Measurements from ENCODE around the gene KIR2DL4. TPM values are rescaled to one million over a fixed set of nuclear protein-coding genes. Genes with fewer than 3 reads are reported as not detected.
"Not testable (repeated sequence)": the region's sequence is repeated elsewhere in the genome, so short reads cannot be mapped to it uniquely, and the experiment has no call there.

The KIR2DL4 gene
- polyA plus RNA-seq (ENCODE audit: low read depth in 6 of 6), result not detected

- H3K27ac Mint-ChIP-seq, result peak within 1 kb of the TSS in 1 of 6 donors; percentile 53
- ATAC-seq (ENCODE audit: low read depth in 2 of 2), result no peak
- H3K9me3 Mint-ChIP-seq, result peaks cover 0 to 10% (median 3%) of the 10 kb centered on the region in 7 donors
- no peak within 1 kb of the TSS for H3K4me3 Mint-ChIP-seq
- no peaks in the 10 kb centered on the region for H3K4me1 Mint-ChIP-seq
- DNase-seq, result no peak
- H3K27me3 Mint-ChIP-seq, result peaks cover 40 to 47% (median 41%) of the 10 kb centered on the region in 3 donors
- no peaks in the 10 kb centered on the region for H3K36me3 Mint-ChIP-seq
Measured at GRCh38 chr19:54803410-54803809, at the start of gene KIR2DL4. KIR2DL4 (plus strand) TSS chr19:54803610; CDS start chr19:54803652, 42 bp downstream.

DNA sequence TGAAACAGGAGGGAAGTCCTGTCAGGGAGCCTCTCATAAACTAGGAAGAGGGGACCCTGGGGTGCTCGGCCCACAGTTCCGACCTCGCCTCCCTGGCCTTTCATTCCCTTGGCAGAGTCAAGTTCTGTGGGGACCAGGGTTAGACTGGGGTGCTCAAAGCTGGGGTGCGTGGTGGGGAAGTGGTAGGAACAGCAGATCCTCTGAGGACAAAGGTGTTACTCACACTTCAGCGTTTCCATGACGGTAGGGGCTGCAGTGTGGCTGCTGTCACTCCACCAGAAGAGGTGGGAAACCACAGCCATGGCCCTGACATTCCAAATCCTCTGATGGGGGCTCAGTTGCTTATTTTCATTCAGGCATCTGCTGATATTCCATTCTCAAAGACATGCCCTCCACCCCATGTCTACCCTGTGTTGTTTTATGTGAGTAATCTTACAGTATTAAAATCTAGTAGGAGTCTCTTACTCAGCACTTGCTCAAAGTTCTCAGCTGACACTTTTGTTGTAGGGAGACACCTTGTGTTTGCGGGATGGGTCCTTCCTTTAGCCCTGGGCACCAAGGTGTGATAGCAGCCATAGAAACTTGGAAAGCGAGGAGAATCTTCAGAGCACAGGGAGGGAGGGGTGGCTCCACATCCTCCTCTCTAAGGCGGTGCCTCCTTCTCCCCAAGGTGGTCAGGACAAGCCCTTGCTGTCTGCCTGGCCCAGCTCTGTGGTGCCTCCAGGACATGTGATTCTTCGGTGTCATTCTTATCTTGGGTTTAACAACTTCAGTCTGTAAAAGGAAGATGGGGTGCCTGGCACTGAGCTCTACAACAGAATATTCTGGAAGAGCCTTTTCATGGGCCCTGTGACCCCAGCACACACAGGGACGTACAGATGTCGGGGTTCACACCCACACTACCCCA is 47.0 kb upstream of the KIR2DL4 start:
- H3K4me3 Mint-ChIP-seq; H3K36me3 Mint-ChIP-seq; DNase-seq; H3K27ac Mint-ChIP-seq; ATAC-seq (ENCODE audit: low read depth in 2 of 2); H3K4me1 Mint-ChIP-seq; H3K9me3 Mint-ChIP-seq: not testable (repeated sequence)
- peaks cover 8 to 18% (median 16%) of the 10 kb centered on the region in 3 donors for H3K27me3 Mint-ChIP-seq

GRCh38 chr19:54758577-54758976 is 44.8 kb upstream of the KIR2DL4 start:
- not testable (repeated sequence) for H3K27ac Mint-ChIP-seq, H3K36me3 Mint-ChIP-seq

DNA sequence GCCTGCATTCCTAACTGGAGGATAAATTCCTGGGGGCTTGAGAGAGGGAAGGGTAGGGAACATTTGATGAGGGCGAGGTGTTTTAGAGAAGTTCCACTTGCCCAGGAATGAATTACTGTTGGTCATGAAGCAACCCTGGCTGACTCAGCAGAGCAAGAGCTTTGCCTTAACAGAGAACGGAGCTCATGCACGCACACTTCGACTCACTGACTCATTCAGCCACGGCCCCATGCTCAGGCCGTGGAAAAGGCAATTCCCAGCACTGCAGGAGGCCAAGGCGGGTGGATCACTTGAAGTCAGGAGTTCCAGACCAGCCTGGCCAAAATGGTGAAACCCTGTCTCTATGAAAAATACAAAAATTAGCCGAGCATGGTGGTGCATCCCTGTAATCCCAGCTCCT is 39.2 kb upstream of the KIR2DL4 start:
- ATAC-seq (ENCODE audit: low read depth in 2 of 2); H3K27ac Mint-ChIP-seq; H3K36me3 Mint-ChIP-seq; H3K4me1 Mint-ChIP-seq; DNase-seq; H3K4me3 Mint-ChIP-seq; H3K9me3 Mint-ChIP-seq: not testable (repeated sequence)
- peaks cover 0 to 27% (median 16%) of the 10 kb centered on the region in 3 donors for H3K27me3 Mint-ChIP-seq

More at GRCh38 chr19:54758577-54758976, 44.8 kb upstream of the KIR2DL4 start:
- H3K9me3 Mint-ChIP-seq; H3K4me3 Mint-ChIP-seq; ATAC-seq (ENCODE audit: low read depth in 2 of 2); DNase-seq; H3K4me1 Mint-ChIP-seq: not testable (repeated sequence)
- peaks cover 8 to 16% (median 12%) of the 10 kb centered on the region in 3 donors for H3K27me3 Mint-ChIP-seq

- H3K27ac Mint-ChIP-seq; H3K9me3 Mint-ChIP-seq; DNase-seq; H3K36me3 Mint-ChIP-seq; H3K4me1 Mint-ChIP-seq; ATAC-seq (ENCODE audit: low read depth in 2 of 2); H3K4me3 Mint-ChIP-seq: not testable (repeated sequence)
- H3K27me3 Mint-ChIP-seq, result peaks cover 6 to 34% (median 9%) of the 10 kb centered on the region in 3 donors
Measured at GRCh38 chr19:54766464-54766863, 36.9 kb upstream of the KIR2DL4 start.

DNA sequence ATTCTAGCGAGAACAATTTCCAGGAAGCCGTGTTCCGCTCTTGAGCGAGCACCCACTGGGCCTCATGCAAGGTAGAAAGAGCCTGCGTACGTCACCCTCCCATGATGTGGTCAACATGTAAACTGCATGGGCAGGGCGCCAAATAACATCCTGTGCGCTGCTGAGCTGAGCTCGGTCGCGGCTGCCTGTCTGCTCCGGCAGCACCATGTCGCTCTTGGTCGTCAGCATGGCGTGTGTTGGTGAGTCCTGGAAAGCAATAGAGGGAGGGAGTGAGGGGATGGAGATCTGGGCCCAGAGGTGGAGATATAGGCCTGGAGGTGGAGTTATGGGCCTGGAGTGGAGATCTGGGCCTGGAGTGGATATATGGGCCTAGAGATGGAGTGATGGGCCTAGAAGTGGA is 33.8 kb upstream of the KIR2DL4 start, which contains the start of gene KIR2DL1:
Gene KIR2DL1, plus strand, starts transcription at position 148 of the 400 bp plus-strand sequence. Its CDS starts 58 bp downstream, at position 206.
- not testable (repeated sequence) for H3K9me3 Mint-ChIP-seq; DNase-seq; H3K4me3 Mint-ChIP-seq; H3K36me3 Mint-ChIP-seq; H3K27ac Mint-ChIP-seq; H3K4me1 Mint-ChIP-seq; ATAC-seq (ENCODE audit: low read depth in 2 of 2)
- peaks cover 8 to 35% (median 23%) of the 10 kb centered on the region in 3 donors for H3K27me3 Mint-ChIP-seq

- H3K4me1 Mint-ChIP-seq; ATAC-seq (ENCODE audit: low read depth in 2 of 2): not testable (repeated sequence)
- H3K27me3 Mint-ChIP-seq, result peaks cover 10 to 30% (median 26%) of the 10 kb centered on the region in 3 donors
Measured at GRCh38 chr19:54770511-54770910, 32.9 kb upstream of the KIR2DL4 start.

DNA sequence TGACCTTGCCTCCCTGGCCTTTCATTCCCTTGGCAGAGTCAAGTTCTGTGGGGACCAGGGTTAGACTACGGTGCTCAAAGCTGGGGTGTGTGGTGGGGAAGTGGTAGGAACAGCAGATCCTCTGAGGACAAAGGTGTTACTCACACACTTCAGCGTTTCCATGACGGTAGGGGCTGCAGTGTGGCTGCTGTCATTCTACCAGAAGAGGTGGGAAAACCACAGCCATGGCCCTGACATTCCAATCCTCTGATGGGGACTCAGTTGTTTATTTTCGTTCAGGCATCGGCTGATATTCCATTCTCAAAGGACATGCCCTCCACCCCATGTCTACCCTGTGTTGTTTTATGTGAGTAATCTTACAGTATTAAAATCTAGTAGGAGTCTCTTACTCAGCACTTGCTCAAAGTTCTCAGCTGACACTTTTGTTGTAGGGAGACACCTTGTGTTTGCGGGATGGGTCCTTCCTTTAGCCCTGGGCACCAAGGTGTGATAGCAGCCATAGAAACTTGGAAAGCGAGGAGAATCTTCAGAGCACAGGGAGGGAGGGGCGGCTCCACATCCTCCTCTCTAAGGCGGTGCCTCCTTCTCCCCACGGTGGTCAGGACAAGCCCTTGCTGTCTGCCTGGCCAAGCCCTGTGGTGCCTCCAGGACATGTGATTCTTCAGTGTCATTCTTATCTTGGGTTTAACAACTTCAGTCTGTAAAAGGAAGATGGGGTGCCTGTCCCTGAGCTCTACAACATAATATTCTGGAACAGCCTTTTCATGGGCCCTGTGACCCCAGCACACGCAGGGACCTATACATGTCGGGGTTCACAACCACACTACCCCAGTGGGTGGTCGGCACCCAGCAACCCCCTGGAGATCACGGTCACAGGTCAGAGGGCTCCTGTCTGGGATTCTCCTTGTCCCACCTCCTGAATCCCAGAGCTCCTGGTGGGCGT is 32.1 kb upstream of the KIR2DL4 start:
- not testable (repeated sequence) for H3K4me3 Mint-ChIP-seq; ATAC-seq (ENCODE audit: low read depth in 2 of 2); H3K4me1 Mint-ChIP-seq; H3K9me3 Mint-ChIP-seq; H3K36me3 Mint-ChIP-seq; DNase-seq
- Mint-ChIP-seq H3K27me3 (peaks cover 10 to 30% (median 23%) of the 10 kb centered on the region in 3 donors), H3K27ac (peak overlapping the region in 1 of 6 donors; percentile 54)

More at GRCh38 chr19:54770511-54770910, 32.9 kb upstream of the KIR2DL4 start:
- H3K9me3 Mint-ChIP-seq, H3K27ac Mint-ChIP-seq, H3K4me3 Mint-ChIP-seq, DNase-seq, H3K36me3 Mint-ChIP-seq: not testable (repeated sequence)

DNA sequence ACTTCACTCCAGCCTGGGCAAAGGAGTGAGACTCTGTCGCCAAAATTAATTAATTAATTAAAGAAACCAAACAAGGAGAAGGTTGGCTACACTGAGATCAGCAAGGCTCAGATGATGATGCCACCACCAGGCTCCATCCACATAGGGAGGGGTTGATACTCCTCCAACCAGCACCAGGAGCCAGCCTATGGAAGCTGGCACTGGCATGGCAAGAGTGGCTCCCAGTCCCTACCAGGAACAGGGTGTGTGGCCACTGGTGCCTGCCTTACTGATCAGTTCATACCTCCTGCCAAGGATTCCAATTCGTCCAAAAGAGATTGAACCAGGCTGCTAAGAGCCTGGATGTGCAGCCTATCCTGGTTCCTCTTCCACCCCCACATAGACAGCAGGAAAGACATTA is 30.7 kb upstream of the KIR2DL4 start:
- H3K9me3 Mint-ChIP-seq; H3K27ac Mint-ChIP-seq; ATAC-seq (ENCODE audit: low read depth in 2 of 2); H3K4me1 Mint-ChIP-seq; DNase-seq; H3K4me3 Mint-ChIP-seq; H3K36me3 Mint-ChIP-seq: not testable (repeated sequence)
- peaks cover 6 to 30% (median 15%) of the 10 kb centered on the region in 3 donors for H3K27me3 Mint-ChIP-seq

DNA sequence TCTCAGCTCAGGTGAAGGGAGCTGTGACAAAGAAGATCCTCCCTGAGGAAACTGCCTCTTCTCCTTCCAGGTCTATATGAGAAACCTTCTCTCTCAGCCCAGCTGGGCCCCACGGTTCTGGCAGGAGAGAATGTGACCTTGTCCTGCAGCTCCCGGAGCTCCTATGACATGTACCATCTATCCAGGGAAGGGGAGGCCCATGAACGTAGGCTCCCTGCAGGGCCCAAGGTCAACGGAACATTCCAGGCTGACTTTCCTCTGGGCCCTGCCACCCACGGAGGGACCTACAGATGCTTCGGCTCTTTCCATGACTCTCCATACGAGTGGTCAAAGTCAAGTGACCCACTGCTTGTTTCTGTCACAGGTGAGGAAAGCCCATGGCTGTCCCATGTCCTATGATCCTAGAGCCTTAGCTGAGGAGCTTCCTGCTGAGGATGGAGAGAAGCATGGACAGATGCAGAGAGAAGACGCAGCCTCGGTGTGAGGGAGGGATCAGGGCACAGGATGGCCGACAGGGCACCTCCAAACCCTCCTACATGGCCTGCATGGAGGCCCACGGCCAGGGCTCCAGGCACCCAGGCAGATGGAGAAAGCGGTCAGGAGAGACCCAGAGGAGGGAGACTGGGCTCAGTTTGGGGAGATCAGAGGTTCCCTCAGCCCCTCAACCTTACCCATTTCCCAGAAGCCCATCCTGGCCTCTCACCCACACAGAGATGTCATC is 28.2 kb upstream of the KIR2DL4 start:
- peaks cover 17 to 28% (median 23%) of the 10 kb centered on the region in 3 donors for H3K27me3 Mint-ChIP-seq
- H3K36me3 Mint-ChIP-seq; H3K9me3 Mint-ChIP-seq; DNase-seq; H3K4me1 Mint-ChIP-seq; H3K4me3 Mint-ChIP-seq; H3K27ac Mint-ChIP-seq; ATAC-seq (ENCODE audit: low read depth in 2 of 2): not testable (repeated sequence)

- not testable (repeated sequence) for H3K9me3 Mint-ChIP-seq; ATAC-seq (ENCODE audit: low read depth in 2 of 2); H3K36me3 Mint-ChIP-seq; H3K4me1 Mint-ChIP-seq; H3K27ac Mint-ChIP-seq; DNase-seq; H3K4me3 Mint-ChIP-seq
- peaks cover 20 to 26% (median 21%) of the 10 kb centered on the region in 3 donors for H3K27me3 Mint-ChIP-seq
Measured at GRCh38 chr19:54775830-54776229, 27.6 kb upstream of the KIR2DL4 start.

GRCh38 chr19:54777851-54778250 is 25.6 kb upstream of the KIR2DL4 start:
- not testable (repeated sequence) for H3K4me3 Mint-ChIP-seq; ATAC-seq (ENCODE audit: low read depth in 2 of 2); H3K36me3 Mint-ChIP-seq; H3K27ac Mint-ChIP-seq; H3K4me1 Mint-ChIP-seq; DNase-seq; H3K9me3 Mint-ChIP-seq
- H3K27me3 Mint-ChIP-seq, result peaks cover 20 to 34% (median 32%) of the 10 kb centered on the region in 3 donors

All from naive B cell (primary cell).